B cell (primary cell): Measurements from ENCODE around the gene OGG1. TPM values are rescaled to one million over a fixed set of nuclear protein-coding genes. Genes with fewer than 3 reads are reported as not detected.

ENCODE experiments used
- polyA plus RNA-seq: library from polyadenylated mRNA; depleted of rRNA; stranded (reverse); fragments of >200 nt; gene quantifications from 2 replicates; pipeline ENCODE4 v1.2.3, GENCODE V29; 2012
- total RNA-seq, 2 donors: library from RNA; stranded (reverse); fragments of 120-200 nt in 1 of 2; gene quantifications; 1 replicate in 1 of 2; 2 replicates in 1 of 2; pipeline versions ENCODE4 v1.2.3 to v1.2.4, GENCODE V29; 2013 to 2022

Gene OGG1
- total and polyA plus RNA-seq, 2 donors (not counting 1 experiment from before 2014, with no cell fraction given) = 45.6 to 81.6 TPM

Other genes with a start within 250 kb of the OGG1 start
- not detected in 2 replicates for gene LHFPL4, start 196.1 kb upstream of the OGG1 start, total RNA-seq
- gene LHFPL4, start 196.1 kb upstream of the OGG1 start, polyA plus RNA-seq = not detected in 2 replicates
- 98.2 and 105 TPM in 2 replicates for gene MTMR14, start 100.4 kb upstream of the OGG1 start, total RNA-seq
- gene MTMR14, start 100.4 kb upstream of the OGG1 start, polyA plus RNA-seq = 76.0 and 82.3 TPM in 2 replicates
- 0.37 and 1.2 TPM in 2 replicates for gene CPNE9, start 46.1 kb upstream of the OGG1 start, total RNA-seq
- gene CPNE9, start 46.1 kb upstream of the OGG1 start, polyA plus RNA-seq = 0.20 and 0.30 TPM in 2 replicates
- gene BRPF1, start 18.2 kb upstream of the OGG1 start, total RNA-seq = 36.5 and 40.1 TPM in 2 replicates
- gene BRPF1, start 18.2 kb upstream of the OGG1 start, polyA plus RNA-seq = 22.2 and 24.4 TPM in 2 replicates
- gene CAMK1, start 20.0 kb downstream of the OGG1 start, total RNA-seq = 0.57 and 1.1 TPM in 2 replicates
- gene CAMK1, start 20.0 kb downstream of the OGG1 start, polyA plus RNA-seq = 0.82 and 0.97 TPM in 2 replicates
- 43.4 and 45.6 TPM in 2 replicates for gene TADA3, start 42.5 kb downstream of the OGG1 start, total RNA-seq
- gene TADA3, start 42.5 kb downstream of the OGG1 start, polyA plus RNA-seq = 42.5 and 45.4 TPM in 2 replicates
- 174 and 179 TPM in 2 replicates for gene ARPC4, start 43.1 kb downstream of the OGG1 start, total RNA-seq
- 110 and 114 TPM in 2 replicates for gene ARPC4, start 43.1 kb downstream of the OGG1 start, polyA plus RNA-seq
- gene TTLL3, start 60.3 kb downstream of the OGG1 start, total RNA-seq = 84.5 and 84.6 TPM in 2 replicates
- gene TTLL3, start 60.3 kb downstream of the OGG1 start, polyA plus RNA-seq = 156 and 168 TPM in 2 replicates
- 60.7 and 62.1 TPM in 2 replicates for gene RPUSD3, start 94.1 kb downstream of the OGG1 start, total RNA-seq
- 31.8 and 57.0 TPM in 2 replicates for gene RPUSD3, start 94.1 kb downstream of the OGG1 start, polyA plus RNA-seq
- not detected in 2 replicates for gene CIDEC, start 130.3 kb downstream of the OGG1 start, total RNA-seq
- gene CIDEC, start 130.3 kb downstream of the OGG1 start, polyA plus RNA-seq = not detected in 2 replicates
- 25.7 and 26.2 TPM in 2 replicates for gene JAGN1, start 140.7 kb downstream of the OGG1 start, total RNA-seq
- 20.3 and 20.4 TPM in 2 replicates for gene JAGN1, start 140.7 kb downstream of the OGG1 start, polyA plus RNA-seq
- gene IL17RE, start 152.9 kb downstream of the OGG1 start, total RNA-seq = 0.34 TPM in 1 of 2 replicates, not detected in the other
- 0.37 and 0.48 TPM in 2 replicates for gene IL17RE, start 152.9 kb downstream of the OGG1 start, polyA plus RNA-seq
- 0.24 and 0.25 TPM in 2 replicates for gene IL17RC, start 167.1 kb downstream of the OGG1 start, total RNA-seq
- 0.98 and 1.2 TPM in 2 replicates for gene IL17RC, start 167.1 kb downstream of the OGG1 start, polyA plus RNA-seq
- gene CRELD1, start 183.9 kb downstream of the OGG1 start, total RNA-seq = 47.4 and 47.6 TPM in 2 replicates
- gene CRELD1, start 183.9 kb downstream of the OGG1 start, polyA plus RNA-seq = 46.0 and 46.8 TPM in 2 replicates
- gene PRRT3, start 202.5 kb downstream of the OGG1 start, total RNA-seq = 3.9 and 4.4 TPM in 2 replicates
- gene PRRT3, start 202.5 kb downstream of the OGG1 start, polyA plus RNA-seq = 1.0 and 1.7 TPM in 2 replicates
- gene EMC3, start 236.9 kb downstream of the OGG1 start, total RNA-seq = 38.0 and 38.6 TPM in 2 replicates
- 38.7 and 64.8 TPM in 2 replicates for gene EMC3, start 236.9 kb downstream of the OGG1 start, polyA plus RNA-seq